GM20000 (cell line): Measurements from ENCODE around the gene ABHD1.

Experiments
- DNase-seq: peaks from one replicate; pipeline ENCODE4 v3.0.0; 2012; ENCODE audit warnings: low spot score
- TF ChIP-seq, protein P1 (sequence below): IDR thresholded peaks from 2 replicates; pipeline ENCODE4 v1.5.1; 2012; ENCODE audit warnings: mild to moderate bottlenecking, control low read depth; ENCODE audit errors: extremely low read depth, missing control alignments

The ABHD1 gene

DNA sequence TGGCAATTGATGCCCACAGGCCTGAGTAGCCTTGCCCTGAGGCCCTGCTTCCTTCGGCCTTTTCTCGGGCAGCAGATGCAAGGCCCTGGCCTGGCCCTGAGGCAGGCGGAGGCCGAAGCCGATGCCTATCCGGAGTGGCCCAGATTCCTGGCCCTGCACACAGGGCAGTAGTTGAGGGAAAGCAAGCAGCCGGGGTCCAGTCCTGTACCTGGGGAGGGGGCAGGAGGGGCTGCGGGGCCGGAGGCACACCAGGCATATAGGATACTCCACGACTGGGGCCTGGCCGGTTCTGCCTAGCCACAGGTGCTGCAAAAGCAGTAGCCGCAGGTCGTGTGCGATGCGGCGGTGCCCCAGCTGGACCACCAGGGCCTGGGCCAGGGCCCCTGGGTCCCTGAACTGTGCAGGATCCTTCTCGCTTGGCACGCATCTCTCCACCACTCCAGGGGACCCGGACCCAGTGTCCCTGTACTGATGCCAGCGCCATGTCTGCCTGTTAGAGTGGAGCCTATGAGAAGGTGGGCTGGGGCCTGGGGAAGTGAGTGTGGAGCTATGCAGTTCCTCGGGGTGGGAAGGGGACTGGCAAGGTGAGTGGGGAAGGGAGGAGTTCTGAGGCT, 13.8 kb downstream of the ABHD1 start:
- DNase-seq = no peak
- TF ChIP-seq, protein P1, sequence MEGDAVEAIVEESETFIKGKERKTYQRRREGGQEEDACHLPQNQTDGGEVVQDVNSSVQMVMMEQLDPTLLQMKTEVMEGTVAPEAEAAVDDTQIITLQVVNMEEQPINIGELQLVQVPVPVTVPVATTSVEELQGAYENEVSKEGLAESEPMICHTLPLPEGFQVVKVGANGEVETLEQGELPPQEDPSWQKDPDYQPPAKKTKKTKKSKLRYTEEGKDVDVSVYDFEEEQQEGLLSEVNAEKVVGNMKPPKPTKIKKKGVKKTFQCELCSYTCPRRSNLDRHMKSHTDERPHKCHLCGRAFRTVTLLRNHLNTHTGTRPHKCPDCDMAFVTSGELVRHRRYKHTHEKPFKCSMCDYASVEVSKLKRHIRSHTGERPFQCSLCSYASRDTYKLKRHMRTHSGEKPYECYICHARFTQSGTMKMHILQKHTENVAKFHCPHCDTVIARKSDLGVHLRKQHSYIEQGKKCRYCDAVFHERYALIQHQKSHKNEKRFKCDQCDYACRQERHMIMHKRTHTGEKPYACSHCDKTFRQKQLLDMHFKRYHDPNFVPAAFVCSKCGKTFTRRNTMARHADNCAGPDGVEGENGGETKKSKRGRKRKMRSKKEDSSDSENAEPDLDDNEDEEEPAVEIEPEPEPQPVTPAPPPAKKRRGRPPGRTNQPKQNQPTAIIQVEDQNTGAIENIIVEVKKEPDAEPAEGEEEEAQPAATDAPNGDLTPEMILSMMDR = no peak

DNA sequence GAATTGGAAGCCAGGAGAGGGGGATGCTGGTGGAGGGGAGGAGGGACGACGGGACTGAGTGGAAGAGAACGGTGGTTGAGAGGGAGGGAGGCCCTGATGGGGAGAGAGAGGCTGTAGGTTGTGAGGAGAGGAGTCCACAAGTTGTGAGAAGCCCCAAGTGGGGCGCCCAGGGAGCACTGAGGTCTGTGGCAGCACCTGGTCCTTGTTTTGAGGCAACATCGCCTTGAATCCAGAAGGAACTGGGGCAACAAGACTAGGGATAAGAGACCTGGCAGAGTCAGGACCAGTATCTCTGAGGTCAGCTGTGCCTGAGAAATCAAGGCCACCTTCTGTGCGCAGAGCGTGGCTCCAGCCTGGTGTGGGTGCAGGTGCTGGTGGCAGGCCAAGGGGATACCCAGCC, 14.5 kb downstream of the ABHD1 start:
- DNase-seq = no peak
- TF ChIP-seq, protein P1 = no peak

DNA sequence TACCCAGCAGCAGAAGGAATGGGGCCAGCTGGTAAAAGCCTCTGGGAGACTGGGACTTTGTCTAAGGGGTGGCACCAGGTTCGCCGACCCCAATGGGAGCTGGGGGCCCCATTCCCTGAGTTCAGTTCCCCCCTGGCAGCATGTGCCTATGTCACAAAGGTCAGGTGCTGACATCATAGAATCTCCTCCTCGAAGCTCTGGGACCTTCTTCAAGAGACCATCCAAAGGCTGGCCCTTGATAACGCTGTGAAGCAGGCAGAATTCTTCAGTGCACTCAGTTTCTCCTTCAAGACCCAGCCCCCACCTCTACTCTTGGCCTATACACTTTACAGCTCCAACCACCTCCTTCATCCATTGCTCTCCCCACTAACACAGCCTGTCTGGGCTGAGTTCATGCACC, 15.7 kb downstream of the ABHD1 start, which contains the start of gene PRR30:
PRR30 (minus strand) TSS at position 101 of the 400 bp plus-strand sequence. CDS start 1,081 bp downstream, outside the sequence.
- TF ChIP-seq, protein P1 = no peak
- DNase-seq = no peak

DNA sequence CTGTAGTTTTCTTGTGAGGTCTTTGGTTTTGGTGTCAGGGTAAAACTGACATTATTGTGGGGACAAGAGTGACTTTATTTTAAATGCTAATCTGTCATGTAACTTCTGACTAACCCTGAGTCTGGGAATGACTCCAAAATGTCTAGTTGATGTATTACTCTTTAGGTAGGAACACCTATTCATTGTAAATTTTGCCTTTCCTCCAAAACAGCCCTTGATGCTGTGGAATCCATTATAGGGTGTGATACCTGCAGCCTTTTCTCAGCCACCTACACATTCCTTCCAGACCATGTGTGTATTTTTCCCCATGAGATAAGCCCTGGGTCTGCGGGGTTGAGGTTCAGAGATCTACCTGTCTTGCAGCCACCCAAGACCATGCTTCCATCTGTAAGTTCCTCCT, 19.7 kb downstream of the ABHD1 start:
- TF ChIP-seq, protein P1 = no peak
- no peak for DNase-seq

DNA sequence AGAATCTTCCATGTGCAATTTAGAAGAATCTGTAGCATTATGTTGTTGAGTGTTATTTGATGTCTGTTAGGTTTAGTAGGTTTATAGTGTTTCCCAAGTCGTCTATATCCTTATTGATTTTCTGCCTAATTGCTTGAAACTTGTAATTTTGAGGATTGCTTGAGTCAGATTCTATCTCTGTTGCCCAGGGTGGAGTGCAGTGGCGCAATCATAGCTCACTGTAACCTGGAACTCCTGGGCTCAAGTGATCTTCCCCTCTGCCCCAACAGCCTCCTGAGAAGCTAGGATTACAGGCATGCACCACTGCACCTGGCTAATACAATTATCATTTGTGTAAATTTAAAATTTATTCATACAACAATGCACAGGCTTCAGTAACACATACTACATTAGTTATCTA, 22.1 kb downstream of the ABHD1 start:
- DNase-seq = no peak
- TF ChIP-seq, protein P1 = no peak

DNA sequence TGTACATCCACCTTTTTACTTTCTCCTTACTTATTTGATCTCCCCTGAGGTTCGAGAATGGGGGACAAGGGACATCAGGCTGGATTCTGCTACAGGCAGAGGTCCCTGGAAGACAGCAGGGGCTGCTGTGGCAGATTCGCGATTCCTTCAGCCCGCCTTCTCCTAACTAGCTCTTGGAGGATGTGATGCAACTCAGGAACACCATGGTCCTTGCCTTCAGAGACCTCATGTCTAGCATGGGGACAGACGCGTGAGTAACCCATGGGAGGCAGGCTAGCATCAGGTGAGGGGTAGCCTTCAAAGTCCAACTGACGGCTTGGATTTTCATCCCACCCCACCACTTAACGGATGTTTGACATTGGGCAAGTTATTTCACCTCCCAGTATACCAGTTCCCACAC, 24.3 kb downstream of the ABHD1 start:
- TF ChIP-seq, protein P1 = no peak
- DNase-seq = no peak

DNA sequence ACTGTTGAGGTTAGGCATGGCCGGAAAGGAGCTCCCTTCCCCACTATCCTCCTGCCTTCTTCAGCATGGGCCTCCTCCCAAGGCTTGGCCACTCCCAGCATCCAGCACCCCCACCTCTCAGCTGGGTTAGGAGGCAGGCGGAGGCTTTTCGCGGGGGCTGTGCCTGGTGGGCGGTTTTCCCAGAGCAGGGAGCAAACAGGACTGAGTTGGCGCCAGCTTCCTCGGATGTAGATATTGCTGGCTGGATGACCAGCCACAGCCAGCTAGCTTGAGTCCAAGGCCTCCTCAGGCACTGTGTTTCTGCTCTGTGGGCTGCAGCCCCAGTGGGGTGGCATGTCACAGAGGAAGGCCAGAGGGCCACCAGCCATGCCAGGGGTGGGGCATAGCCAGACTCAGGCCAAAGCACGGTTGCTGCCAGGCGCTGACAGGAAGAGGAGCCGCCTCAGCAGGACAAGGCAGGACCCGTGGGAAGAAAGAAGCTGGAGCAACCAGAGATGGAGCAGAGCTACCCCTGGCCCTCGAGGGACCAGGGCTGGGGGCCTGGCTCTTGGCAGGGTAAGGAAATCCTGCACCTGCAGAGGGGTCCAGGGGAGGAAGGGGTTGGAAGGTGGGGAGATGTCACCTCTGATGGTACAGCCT, 25.3 kb downstream of the ABHD1 start, which contains the start of gene TCF23:
TCF23 (plus strand) TSS at position 204 of the 639 bp plus-strand sequence; CDS start at position 334, 130 bp downstream.
- DNase-seq = no peak
- TF ChIP-seq, protein P1 = no peak
